ENCODE results near the gene C10orf90.

GRCh38 chr10:126459878-126460481 lies 210.5 kb downstream of the C10orf90 start:
- TF ChIP-seq CTCF (conservative IDR thresholded peaks at IDR 0.05) (no peak), EZH2 (IDR thresholded peaks at IDR 0.05; ENCODE audit: low read depth) (no peak)

All from PC-9 (cell line).